LHCN-M2 (cell line): ENCODE results near the gene PAK1IP1. TPM values are rescaled to one million over a fixed set of nuclear protein-coding genes. Genes with fewer than 3 reads are reported as not detected.
"Not testable (repeated sequence)": the region's sequence is repeated elsewhere in the genome, so short reads cannot be mapped to it uniquely, and the experiment has no call there.

ENCODE experiments used
- DNase-seq: peaks from one replicate; pipeline ENCODE4 v3.0.0-alpha.2; 2012; ENCODE audit warnings: low read depth
- polyA plus RNA-seq: library from polyadenylated mRNA; unstranded; fragments of >200 nt; gene quantifications from one replicate; pipeline ENCODE4 v1.2.1, GENCODE V29; 2012; ENCODE audit warnings: missing spikeins
- total RNA-seq: library from RNA; depleted of rRNA; stranded (reverse); fragments of >200 nt; gene quantifications from 2 replicates; pipeline ENCODE4 v1.2.3, GENCODE V29; 2014; rRNA removed

PAK1IP1 gene, protein sequence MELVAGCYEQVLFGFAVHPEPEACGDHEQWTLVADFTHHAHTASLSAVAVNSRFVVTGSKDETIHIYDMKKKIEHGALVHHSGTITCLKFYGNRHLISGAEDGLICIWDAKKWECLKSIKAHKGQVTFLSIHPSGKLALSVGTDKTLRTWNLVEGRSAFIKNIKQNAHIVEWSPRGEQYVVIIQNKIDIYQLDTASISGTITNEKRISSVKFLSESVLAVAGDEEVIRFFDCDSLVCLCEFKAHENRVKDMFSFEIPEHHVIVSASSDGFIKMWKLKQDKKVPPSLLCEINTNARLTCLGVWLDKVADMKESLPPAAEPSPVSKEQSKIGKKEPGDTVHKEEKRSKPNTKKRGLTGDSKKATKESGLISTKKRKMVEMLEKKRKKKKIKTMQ
- 28.1 and 32.2 TPM in 2 replicates for total RNA-seq
- 12.8 TPM for polyA plus RNA-seq

DNA sequence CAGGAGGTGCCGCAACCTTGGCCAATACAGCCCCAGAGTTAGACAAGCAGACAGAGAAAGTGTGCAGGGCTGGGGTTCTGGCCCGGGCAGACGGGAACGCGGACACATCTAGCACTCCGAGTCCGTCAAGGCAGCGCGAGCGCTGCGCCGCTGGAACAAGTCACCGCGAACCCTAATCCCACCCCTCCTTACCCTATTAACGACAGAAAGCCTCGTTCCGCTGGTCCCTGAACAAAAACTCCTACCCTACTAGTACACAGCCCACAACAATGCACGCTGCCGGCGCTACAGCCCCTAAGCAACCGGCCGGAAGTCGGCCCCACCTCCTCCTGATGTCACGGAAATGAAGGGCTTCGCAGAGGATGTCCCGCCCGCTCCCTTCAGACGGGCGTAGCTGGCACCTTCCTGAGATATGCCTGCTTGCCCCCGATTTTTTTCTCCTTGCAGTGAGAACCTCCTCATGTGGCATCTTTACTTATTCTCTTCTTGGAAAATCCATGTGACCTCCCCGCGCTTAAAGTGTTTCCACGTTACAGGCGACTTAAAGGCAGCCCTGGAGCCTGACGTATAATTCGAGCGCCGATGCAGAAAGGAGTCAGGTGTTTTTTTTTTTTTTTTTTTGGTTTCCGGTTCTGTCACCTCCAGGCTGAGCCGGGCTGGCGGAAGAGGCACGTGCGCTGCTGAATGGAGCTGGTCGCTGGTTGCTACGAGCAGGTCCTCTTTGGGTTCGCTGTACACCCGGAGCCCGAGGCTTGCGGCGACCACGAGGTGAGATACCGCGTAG is at the start of gene PAK1IP1, which contains the start of gene C6orf52:
Gene PAK1IP1, plus strand, starts transcription at position 671 of the 784 bp plus-strand sequence. Its CDS starts 14 bp downstream, at position 685.
Gene C6orf52, minus strand, starts transcription at position 315 of the 784 bp plus-strand sequence. CDS start 7,066 bp downstream, outside the sequence.
- DNase-seq: peak; percentile 91

DNA sequence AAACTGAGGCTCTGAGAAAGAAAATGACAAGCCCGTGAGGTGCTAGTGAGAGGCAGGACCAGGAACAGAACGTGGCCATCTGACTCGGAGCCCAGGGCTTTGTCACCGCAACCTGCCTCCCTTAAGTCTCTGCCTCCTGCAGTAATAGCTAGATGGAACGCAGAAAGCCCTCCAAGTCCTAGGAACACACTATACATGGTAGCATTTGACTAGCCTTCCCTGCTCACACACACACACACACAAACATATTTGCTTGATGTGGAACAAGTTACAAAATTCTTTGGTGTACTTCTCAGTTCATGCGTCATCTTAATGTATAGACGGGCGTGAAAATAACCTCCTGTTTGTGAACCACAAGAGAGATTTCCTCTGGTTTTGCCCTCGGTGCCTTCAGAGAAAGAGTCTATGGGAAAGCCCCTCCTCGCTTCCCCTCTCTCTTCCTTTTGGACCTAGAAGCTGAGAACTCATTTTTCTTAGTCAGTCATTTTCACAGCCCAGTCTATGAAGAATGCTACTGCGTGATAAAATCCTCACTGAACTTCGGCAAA is 39.2 kb upstream of the PAK1IP1 start:
- no peak for DNase-seq

DNA sequence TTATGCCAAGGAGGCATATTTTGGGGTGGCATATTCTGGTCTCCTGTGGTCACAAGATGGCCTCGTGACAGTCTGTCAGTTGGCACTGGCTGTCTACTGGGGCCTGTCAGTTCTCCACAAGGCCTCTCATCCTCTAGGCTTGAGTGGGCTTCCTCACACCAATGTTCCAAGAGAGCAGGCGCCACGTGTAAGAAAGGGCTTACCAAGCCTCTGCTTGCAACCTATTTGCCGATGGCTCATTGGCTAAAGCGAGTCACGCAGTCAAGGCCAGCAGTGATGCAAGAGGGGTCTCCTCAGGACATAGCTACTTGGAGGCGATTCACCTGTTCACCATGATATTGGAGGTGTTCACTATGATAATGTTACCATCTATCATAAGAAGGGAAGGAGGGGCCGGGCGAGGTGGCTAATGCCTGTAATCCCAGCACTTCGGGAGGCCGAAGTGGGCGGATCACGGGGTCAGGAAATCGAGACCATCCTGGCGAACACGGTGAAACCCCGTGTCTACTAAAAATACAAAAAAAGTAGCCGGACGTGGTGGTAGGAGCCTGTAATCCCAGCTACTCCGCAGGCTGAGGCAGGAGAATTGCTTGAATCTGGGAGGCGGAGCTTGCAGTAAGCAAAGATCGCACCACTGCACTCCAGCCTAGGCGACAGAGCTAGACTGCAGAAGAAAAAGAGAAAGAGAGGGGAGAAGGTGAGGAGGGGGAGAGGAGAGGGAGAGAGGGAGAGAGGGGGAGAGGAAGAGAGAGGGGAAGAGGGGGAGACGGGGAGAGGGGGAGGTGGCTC is 35.7 kb upstream of the PAK1IP1 start:
- no peak for DNase-seq

DNA sequence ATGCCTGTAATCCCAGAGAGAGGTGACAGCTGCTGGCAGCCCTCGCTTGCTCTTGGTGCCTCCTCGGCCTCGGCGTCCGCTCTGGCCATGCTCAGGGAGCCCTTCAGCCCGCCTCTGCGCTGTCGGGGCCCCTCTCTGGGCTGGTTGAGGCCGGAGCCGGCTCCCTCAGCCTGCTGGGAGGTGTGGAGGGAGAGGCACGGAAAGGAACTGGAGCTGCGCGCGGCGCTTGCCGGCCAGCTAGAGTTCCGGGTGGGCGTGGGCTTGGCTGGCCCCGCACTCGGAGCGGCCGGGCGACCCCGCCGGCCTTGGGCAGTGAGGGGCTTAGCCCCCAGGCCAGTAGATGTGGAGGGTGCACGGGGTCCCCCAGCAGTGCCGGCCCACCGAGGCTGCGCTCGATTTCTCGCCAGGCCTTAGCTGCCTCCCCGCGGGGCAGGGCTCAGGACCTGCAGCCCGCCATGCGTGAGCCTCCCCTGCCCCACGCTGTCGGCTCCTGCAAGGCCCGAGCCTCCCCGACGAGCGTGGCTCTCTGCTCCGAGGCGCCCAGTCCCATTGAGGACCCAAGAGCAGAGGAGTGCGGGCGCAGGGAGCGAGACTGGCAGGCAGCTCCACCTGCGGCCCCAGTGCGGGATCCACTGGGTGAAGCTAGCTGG is 34.9 kb upstream of the PAK1IP1 start:
- DNase-seq: peak; percentile 19

DNA sequence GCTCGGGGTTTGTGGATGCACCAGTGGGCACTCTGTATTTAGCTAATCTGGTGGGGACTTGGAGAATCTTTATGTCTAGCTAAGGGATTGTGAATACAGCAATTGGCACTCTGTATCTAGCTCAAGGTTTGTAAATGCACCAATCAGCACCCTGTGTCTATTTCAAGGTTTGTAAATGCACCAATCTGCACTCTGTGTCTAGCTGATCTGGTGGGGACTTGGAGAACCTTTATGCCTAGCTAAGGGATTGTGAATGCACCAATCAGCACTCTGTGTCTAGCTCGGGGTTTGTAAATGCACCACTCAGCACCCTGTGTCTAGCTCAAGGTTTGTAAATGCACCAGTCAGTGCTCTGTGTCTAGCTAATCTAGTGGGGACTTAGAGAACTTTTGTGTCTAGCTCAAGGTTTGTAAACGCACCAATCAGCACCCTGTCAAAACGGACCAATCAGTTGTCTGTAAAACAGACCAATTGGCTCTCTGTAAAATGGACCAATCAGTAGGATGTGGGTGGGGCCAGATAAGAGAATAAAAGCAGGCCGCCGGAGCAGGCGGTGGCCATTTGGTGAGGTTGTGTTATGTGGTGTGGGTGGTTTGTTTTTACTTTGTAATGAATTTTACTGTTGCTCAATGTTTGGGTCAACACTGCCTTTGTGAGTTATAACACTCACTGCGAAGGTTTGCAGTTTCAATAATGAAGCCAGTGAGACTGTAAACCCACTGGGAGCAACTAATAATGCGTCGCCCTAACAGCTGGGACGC is 34.2 kb upstream of the PAK1IP1 start:
- DNase-seq: not testable (repeated sequence)

DNA sequence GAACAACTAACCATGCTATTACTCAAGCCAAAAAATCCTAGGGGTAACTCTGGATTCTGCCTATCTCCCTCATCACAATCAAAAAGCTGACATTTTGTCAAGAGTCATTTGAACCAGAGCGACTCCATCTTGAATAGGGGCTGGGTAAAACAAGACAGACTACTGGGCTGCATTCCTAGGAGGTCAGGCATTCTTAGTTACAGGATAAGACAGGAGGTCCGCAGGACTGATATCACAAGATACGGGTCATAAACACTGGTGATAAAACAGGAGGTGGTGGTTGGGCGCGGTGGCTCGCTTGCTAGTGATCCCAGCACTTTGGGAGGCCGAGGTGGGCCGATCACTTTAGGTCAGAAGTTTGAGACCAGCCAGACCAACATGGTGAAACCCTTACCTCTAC is 32.6 kb upstream of the PAK1IP1 start:
- DNase-seq: no peak

DNA sequence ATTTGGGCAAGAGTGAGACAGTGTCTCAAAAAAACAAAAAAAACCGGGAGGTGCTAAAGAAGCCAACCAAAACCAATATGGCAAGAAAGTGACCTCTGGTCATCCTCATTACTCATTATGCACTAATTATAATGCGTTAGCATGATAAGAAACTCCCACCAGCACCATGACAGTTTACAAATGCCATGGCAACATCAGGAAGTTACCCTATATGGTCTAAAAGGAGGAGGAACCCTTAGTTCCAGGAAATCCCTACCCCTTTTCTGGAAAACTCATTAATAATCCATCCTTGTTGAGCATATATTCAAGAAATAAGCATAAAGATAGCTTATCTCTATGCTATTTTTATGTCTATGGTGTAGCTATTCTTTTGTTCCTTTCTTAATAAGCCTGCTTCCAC is 32.0 kb upstream of the PAK1IP1 start:
- DNase-seq: no peak

DNA sequence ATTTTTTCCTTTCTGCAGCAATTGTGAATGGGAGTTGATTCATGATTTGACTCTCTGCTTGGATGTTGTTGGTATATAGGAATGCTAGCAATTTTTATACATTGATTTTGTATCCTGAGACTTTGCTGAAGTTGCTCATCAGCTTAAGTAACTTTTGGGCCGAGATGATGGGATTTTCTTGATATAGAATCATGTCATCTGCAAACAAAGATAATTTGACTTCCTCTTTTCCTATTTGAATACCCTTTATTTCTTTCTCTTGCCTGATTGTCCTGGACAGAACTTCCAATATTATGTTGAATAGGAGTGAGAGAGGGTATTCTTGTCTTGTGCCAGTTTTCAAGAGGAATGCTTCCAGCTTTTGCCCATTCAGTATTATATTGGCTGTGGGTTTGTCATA is 29.2 kb upstream of the PAK1IP1 start:
- not testable (repeated sequence) for DNase-seq

DNA sequence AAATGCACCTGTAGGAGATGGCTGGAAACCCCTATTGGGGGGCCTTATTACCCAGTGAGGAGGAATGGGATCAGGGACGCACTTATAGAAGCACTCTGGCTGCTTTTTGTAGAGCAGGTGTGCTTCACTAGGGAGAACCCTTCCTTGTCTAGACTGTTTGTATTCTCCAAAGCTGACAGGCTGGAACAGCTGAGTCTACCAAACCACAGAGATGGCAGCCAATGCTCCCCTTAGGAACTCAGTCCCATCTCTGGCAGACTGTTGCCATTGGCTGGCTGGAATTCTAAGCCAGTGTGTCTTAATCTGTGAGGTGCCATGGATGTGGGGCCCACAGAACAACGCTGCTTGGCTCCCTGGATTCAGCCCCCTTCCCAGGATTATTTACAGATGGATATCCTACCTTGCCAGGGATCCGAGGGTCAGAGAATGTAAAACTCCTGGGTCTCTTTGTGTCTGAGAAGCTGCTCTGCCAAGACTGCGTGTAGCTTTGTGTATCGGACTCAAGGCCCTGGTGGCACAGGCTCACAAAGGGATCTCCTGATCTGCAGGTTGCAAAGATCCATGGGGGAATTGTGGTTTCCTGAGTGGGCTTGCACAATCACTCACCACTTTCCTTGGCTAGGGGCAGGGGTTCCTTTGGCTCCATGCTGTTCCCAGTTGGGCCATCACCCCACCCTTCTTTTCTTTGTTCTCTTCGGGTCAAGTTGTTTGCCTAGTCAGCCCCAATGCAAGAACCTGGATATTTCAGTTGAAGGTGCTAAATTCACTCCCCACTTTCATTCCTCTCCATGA is 26.4 kb upstream of the PAK1IP1 start:
- peak; percentile 28 for DNase-seq

DNA sequence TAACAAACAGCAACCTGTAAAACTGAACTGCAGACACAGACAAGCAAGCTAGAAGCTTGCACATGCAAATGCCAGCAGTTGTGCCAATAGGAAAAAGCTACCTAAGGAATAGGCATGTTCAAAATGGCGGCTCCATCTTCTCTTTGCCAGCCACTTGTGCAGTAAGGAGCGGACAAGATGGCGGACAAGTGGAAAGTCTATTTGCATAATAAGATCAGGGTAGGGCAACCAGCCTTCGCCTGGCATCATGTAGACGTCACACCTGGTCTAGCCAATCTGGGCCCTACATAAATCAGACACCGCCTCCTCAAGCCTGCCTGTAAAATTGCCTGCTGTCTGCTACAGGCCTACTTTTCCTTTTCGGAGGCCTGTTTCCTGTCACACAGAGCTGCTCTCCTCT is 18.4 kb upstream of the PAK1IP1 start:
- no peak for DNase-seq

DNA sequence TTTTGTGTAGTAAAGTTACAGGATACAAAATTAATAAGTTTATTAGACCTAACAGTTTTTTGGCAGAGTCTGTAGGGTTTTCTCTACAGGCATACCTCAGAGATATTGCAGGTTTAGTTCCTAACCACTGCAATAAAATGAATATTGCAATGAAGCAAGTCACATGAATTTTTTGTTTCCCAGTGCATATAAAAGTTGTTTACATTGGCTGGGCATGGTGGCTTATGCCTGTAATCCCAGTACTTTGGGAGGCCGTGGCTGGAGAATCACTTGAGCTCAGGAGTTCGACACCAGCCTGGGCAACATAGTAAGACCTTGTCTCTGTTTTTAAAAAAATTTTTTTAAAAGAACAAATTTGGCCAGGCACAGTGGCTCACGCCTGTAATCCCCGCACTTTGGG is 16.3 kb upstream of the PAK1IP1 start:
- DNase-seq: no peak

DNA sequence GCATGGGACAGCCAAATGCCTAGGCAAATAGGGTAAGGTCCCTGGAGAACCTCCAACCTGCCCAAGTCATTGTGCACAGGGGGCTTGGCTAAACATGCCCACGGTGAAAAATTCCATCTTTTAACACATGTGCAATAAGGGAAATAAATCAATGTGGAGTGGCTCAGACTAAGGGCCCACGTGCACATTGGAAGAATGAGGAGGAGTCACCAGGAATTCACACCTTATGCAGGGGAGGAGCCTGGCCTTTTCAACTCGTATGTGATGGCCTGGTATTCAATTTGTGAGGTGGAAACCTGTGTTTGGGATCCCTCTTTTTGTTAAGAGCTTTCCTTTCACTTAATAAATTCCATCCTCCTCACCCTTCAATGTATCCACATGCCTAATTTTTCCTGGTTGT is 13.0 kb upstream of the PAK1IP1 start:
- no peak for DNase-seq

DNA sequence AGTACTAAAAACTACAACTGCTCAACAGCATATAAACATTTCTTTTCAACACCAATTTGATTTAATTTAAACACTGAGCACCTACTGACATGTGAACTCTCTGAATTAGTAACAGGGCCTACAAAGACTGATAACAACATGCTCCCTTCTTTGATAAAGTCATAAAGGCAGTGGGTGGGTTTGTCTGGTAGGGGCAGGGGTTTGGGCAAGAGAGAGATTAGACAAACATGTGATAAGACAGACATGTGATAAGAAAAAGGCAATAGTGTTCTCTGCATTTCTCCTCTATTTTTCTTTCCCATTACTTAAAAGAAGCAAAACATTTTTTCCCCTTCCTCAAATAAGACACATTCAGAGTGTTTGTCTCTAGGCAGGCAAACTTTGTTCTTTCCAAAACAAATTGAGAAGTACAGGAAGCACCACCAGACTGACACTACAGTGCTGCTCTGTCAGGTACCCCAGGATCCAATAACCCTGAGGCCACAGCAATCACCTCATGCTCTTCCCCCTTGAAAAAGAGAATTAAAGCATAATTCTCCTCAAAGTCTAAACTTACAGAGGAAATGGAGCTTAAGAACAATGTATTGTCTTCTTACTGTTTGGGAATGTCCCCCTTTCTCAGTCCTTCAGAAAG is 12.3 kb upstream of the PAK1IP1 start:
- DNase-seq: no peak

DNA sequence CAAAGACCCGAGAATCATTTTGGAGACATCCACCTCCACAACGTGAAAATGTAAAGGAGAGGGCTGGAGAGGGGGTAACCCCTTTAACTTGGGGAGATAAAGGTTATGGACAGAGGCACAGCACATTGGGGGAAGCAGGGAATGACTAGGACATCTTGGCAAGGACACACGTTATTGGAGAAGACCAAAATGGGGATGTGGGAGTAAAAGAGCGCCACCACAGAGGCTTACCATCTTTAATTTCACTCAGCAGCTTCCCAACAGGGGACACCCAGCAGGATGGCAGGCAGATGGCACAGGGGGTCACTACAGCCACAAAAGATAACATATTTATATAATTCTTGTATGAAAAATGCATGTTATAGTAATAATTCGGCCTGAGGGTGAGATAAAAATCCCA is 10.2 kb upstream of the PAK1IP1 start:
- no peak for DNase-seq

DNA sequence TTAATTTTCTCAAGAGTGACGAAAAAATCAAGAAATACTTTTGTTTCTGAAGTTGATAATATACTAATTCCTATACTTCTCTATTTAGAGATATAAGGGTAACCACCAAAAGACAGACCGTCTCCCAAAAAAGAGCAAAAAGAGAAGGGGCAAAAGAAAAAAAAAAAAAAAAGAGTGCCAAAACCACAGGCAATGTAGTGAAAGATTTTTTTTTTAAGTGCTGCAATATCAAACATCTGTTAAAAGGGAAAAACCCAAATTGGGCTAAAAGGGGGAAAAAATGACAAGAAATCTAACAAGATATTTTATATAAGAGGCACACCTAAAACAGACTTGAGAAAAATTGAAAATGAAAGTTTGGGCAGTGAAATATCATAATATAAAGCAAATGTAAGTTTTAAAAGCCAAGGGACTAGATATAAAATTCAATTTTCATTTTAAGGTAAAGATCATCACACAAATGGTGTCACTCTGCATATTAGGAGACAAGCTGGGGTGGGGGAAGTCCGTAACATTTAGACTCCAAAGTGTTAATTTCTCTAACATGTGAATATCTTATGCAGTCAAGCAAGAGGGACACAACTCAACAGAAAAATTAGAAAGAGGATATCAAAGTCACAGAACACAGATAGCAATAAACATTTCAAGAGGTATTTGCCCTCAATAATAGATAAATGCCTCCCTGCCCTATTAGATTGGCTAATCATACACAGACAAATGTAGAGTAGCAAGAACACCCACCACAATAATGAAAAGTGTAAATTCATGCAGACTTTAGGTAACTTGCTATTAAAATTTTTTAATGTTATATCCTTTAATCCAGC is 9.5 kb upstream of the PAK1IP1 start:
- DNase-seq: no peak

DNA sequence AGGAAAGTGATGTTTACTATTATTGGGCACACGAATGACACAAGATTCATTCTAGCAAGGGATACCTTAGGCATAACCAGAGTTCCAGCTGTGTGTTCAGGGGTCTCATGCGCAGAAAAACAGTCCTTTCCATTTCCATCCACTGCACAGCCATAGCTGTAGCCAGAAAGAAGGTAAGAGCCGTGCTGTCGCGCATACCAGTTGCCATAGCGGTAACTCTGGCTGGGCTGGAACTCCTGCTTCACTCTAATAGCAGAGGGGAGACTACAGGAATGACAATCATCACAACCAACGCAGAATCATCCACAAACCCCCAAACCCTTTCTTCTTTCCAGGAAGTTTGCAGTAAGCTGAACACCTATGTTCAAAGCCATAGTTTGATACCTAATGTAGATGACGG is 7.9 kb upstream of the PAK1IP1 start:
- DNase-seq: no peak

DNA sequence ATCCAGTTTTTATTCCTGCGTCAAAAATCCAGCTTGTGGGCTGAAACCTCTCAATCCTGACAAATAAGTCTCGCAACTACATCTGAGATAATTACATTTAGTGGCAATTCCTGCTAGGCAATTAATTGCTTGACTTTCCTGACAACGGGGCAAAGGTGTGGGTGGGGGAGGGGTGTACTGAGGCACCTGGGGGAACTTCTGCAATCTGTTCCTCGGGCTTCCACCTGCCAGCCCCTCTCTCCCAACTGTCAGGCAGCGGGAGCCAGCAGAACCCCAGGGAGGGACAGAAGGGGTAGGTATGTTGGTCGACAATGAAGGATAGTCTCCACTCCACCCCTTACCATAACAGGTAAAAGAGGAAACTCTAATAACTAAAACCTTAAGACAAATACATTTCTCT is 7.2 kb upstream of the PAK1IP1 start:
- DNase-seq: no peak
